Calu3 (cell line): ENCODE measurements around the gene DSE. TPM values are rescaled to one million over a fixed set of nuclear protein-coding genes. Genes with fewer than 3 reads are reported as not detected.
A peak's percentile ranks its signal among the peaks of the same experiment; 100 is the strongest.

Experiments
- BruUV-seq: library from RNA; stranded (reverse); fragments of 400-500 nt; replicated peaks from 2 replicates; lab custom pipeline; 2021; lab: Mats Ljungman, UMichigan
- CTCF ChIA-PET: fragments of 300-600 bp; sonication (Branson Sonifier 250); formaldehyde crosslinking; loops from one replicate; lab custom pipeline; 2022; ENCODE audit warnings: antibody characterized with exemption; lab: Charles Lee
- DNase-seq: peaks from one replicate; pipeline ENCODE4 v3.0.0; 2022
- H3K27ac Mint-ChIP-seq: one replicate; pipeline ENCODE4 v1.8.0; 2022; ENCODE audit warnings: mixed read lengths; ENCODE audit not compliant: unreplicated experiment
- H3K27me3 Mint-ChIP-seq: one replicate; pipeline ENCODE4 v1.8.0; 2022; ENCODE audit warnings: mixed read lengths; ENCODE audit not compliant: unreplicated experiment
- H3K36me3 Mint-ChIP-seq: one replicate; pipeline ENCODE4 v1.8.0; 2022; ENCODE audit warnings: mild to moderate bottlenecking, moderate library complexity, mixed read lengths; ENCODE audit not compliant: insufficient read depth, unreplicated experiment
- H3K4me1 Mint-ChIP-seq: one replicate; pipeline ENCODE4 v1.8.0; 2022; ENCODE audit warnings: mild to moderate bottlenecking, low read depth, mixed read lengths; ENCODE audit not compliant: unreplicated experiment
- H3K4me3 Mint-ChIP-seq: one replicate; pipeline ENCODE4 v1.8.0; 2022; ENCODE audit warnings: mild to moderate bottlenecking, low read depth, moderate library complexity, mixed read lengths; ENCODE audit not compliant: unreplicated experiment
- H3K9me3 Mint-ChIP-seq: one replicate; pipeline ENCODE4 v1.8.0; 2022; ENCODE audit warnings: low read depth, mixed read lengths; ENCODE audit not compliant: unreplicated experiment
- CTCF ChIP-seq: fragments of 200-600 bp; IDR thresholded peaks from one replicate; pipeline ENCODE4 v1.8.0; 2022; ENCODE audit warnings: antibody characterized with exemption; ENCODE audit not compliant: unreplicated experiment
- intact Hi-C: fragments of 100-400 bp; cut with micrococcal nuclease; formaldehyde crosslinking; loops from one replicate; pipeline ENCODE4 v1.10.0; 2022; ENCODE audit not compliant: unreplicated experiment
- total RNA-seq: library from RNA; stranded (reverse); gene quantifications from 2 replicates; pipeline ENCODE4 v1.2.3, GENCODE V29; 2022

The DSE gene
- total RNA-seq, 1 experiment from 2014 or later, result 43.8 TPM

- Mint-ChIP-seq H3K27me3 (no peaks in the 10 kb centered on the region), H3K9me3 (no peaks in the 10 kb centered on the region), H3K4me1 (peaks cover 24% of the 10 kb centered on the region), H3K4me3 (no peak overlapping the region), H3K36me3 (peaks cover 22% of the 10 kb centered on the region), H3K27ac (no peak overlapping the region)
- CTCF ChIA-PET, result no interaction called here
- intact Hi-C loops, result no loop called here
- DNase-seq, result no peak
- TF ChIP-seq CTCF, result no peak
- no TSS peak for BruUV-seq
Measured at GRCh38 chr6:116373300-116373699, 2.6 kb downstream of the DSE start.

GRCh38 chr6:116373940-116374339, 3.2 kb downstream of the DSE start:
- DNase-seq, result no peak
- no peak for TF ChIP-seq CTCF

GRCh38 chr6:116374586-116374985, 3.8 kb downstream of the DSE start:
- intact Hi-C loops, result no loop called here
- CTCF ChIA-PET, result interaction anchor here (1.0 kb wide), 1 partner anchor 19 kb away, joined by 3 read pairs; no protein-coding TSS in a partner anchor
- H3K27ac Mint-ChIP-seq, result no peak overlapping the region
- peak overlapping the region; percentile 21 for H3K4me3 Mint-ChIP-seq
- H3K36me3 Mint-ChIP-seq, result peaks cover 22% of the 10 kb centered on the region
- H3K9me3 Mint-ChIP-seq, result no peaks in the 10 kb centered on the region
- peaks cover 24% of the 10 kb centered on the region for H3K4me1 Mint-ChIP-seq
- no peak for TF ChIP-seq CTCF
- no peaks in the 10 kb centered on the region for H3K27me3 Mint-ChIP-seq
- DNase-seq, result no peak
- BruUV-seq, result no TSS peak

More at GRCh38 chr6:116373940-116374339, 3.2 kb downstream of the DSE start:
- Mint-ChIP-seq H3K27me3 (no peaks in the 10 kb centered on the region), H3K4me1 (peaks cover 24% of the 10 kb centered on the region), H3K36me3 (peaks cover 22% of the 10 kb centered on the region), H3K4me3 (no peak overlapping the region), H3K27ac (no peak overlapping the region), H3K9me3 (no peaks in the 10 kb centered on the region)
- CTCF ChIA-PET, result interaction anchor here (1.0 kb wide), 1 partner anchor 19 kb away, joined by 3 read pairs; no protein-coding TSS in a partner anchor
- no TSS peak for BruUV-seq
- intact Hi-C loops, result no loop called here

GRCh38 chr6:116375262-116375661, 4.5 kb downstream of the DSE start:
- Mint-ChIP-seq H3K27me3 (no peaks in the 10 kb centered on the region), H3K36me3 (peaks cover 16% of the 10 kb centered on the region), H3K4me1 (peaks cover 24% of the 10 kb centered on the region), H3K27ac (no peak overlapping the region), H3K4me3 (no peak overlapping the region), H3K9me3 (no peaks in the 10 kb centered on the region)
- BruUV-seq, result no TSS peak
- no peak for DNase-seq
- CTCF ChIA-PET, result no interaction called here
- TF ChIP-seq CTCF, result no peak
- intact Hi-C loops, result no loop called here
